Thyroid gland (tissue), 4 donors: ENCODE results near the gene PHEX.

Experiments
- CTCF ChIP-seq, 6 experiments: fragments of 200-600 bp in 3 of 6; fragments of 450-650 bp in 3 of 6; sonication (generic) in 3 of 6; IDR thresholded peaks; one replicate each; pipeline ENCODE4 v1.5.1; 2016 to 2019; ENCODE audit warnings: antibody characterized with exemption in 6 of 6, mild to moderate bottlenecking in 2 of 6, inconsistent platforms in 1 of 6, moderate library complexity in 1 of 6
- POLR2A ChIP-seq, 2 donors: fragments of 450-650 bp; IDR thresholded peaks; one replicate each; pipeline ENCODE4 v1.6.1; 2017; ENCODE audit warnings: antibody characterized with exemption in 2 of 2, mild to moderate bottlenecking in 2 of 2, moderate library complexity in 1 of 2

- TF ChIP-seq CTCF (IDR thresholded peaks at IDR 0.05), result peak; percentile 40 to 66 (median 61)
- TF ChIP-seq POLR2A (IDR thresholded peaks at IDR 0.05), result no peak
Observed at GRCh38 chrX:22192419-22193060, 160.4 kb downstream of the PHEX start.
